ENCODE measurements around the gene HLA-A. TPM values are rescaled to one million over a fixed set of nuclear protein-coding genes. Genes with fewer than 3 reads are reported as not detected.
A peak's percentile ranks its signal among the peaks of the same experiment; 100 is the strongest.

The HLA-A gene
- total and polyA plus RNA-seq, 2 donors (not counting 3 experiments of a cell fraction or from before 2014, with no cell fraction given), result 294 to 822 TPM

DNA sequence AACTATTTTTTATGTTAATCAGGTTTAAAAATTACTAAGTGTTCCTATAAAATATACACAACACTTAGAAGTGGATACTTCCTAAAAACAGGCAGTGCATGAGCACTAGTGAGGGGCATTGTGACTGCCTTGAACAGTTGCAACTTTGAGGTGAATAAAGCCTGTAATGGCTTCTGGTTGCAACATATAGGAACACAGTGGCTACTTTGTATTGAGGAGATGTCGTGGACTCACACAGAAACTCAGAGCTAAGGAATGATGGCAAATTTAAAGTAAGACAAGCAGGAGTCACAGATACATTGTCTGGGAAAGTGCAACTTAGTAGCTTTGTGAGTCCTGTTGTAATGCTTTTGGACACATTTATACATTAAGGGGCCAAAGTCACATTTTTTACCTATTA, 861 bp upstream of the HLA-A start:
- Histone ChIP-seq H3K4me1 (ENCODE audit: control insufficient read depth, extremely low read depth, insufficient read depth, low read length) (no peaks in the 10 kb centered on the region), H3K27ac (ENCODE audit: insufficient read depth, low read depth, low read length) (no peak overlapping the region), H3K36me3 (ENCODE audit: control insufficient read depth in 2 of 2, extremely low read depth in 1 of 2, insufficient read depth in 2 of 2, low read length in 2 of 2) (peaks cover 0 to 9% of the 10 kb centered on the region in 2 experiments), H3K4me3 (replicated peaks in 1 of 3; ENCODE audit: insufficient read depth in 1 of 3, low read depth in 1 of 3, low read length in 3 of 3) (peak overlapping the region in 1 of 3 experiments; percentile 55), H3K9me3 (replicated peaks; ENCODE audit: control insufficient read depth, insufficient read depth, low read length) (no peaks in the 10 kb centered on the region), H3K4me2 (ENCODE audit: insufficient read depth, low read length) (peak overlapping the region; percentile 61), H3K79me2 (ENCODE audit: control insufficient read depth, insufficient read depth, low read length) (peaks cover 9% of the 10 kb centered on the region), H3K9me1 (replicated peaks; ENCODE audit: control insufficient read depth, extremely low read depth, insufficient read depth, low read length) (no peaks in the 10 kb centered on the region), H3K27me3 (ENCODE audit: control insufficient read depth in 2 of 2, insufficient read depth in 2 of 2, low read length in 2 of 2) (peaks cover 0 to 1% of the 10 kb centered on the region in 2 experiments), H4K20me1 (replicated peaks; ENCODE audit: control insufficient read depth, extremely low read depth, insufficient read depth, low read length) (no peaks in the 10 kb centered on the region), H2AFZ (ENCODE audit: low read depth, low read length) (peak overlapping the region; percentile 89), H3K9ac (replicated peaks; ENCODE audit: extremely low read depth, insufficient read depth, low read length) (no peak overlapping the region)
- FAIRE-seq (no peak), DNase-seq (ENCODE audit: low read depth, low spot score) (peak; percentile 5)
- ChIA-PET POLR2A (no interaction called here), CTCF (interaction anchor here (0.9 to 1.2 kb wide), 2 partner anchors 16 to 94 kb away, joined by 3 to 5 read pairs; no protein-coding TSS in a partner anchor)
- BruUV-seq (replicated peaks), result no TSS peak
- dilution Hi-C loops (cut with MboI; ENCODE audit: extremely low pct_ligation_motif_present, low sequenced_read_pairs), result no loop called here
- intact Hi-C loops (cut with micrococcal nuclease), result loop anchor here (1.0 kb wide), 1 partner anchor 54 kb away; no protein-coding TSS in a partner anchor
- no peak for TF ChIP-seq FOS (IDR thresholded peaks at IDR 0.05; ENCODE audit: borderline replicate concordance, insufficient read depth, low read length)
- TF ChIP-seq JUN (IDR thresholded peaks at IDR 0.05; ENCODE audit: borderline replicate concordance, insufficient read depth, insufficient read length, low read depth), result no peak
- no peak for TF ChIP-seq MYC (IDR thresholded peaks at IDR 0.05; ENCODE audit: low read depth, low read length)
- no peak for TF ChIP-seq POLR2A (IDR thresholded peaks at IDR 0.05; ENCODE audit: low read depth, low read length)
- no peak for TF ChIP-seq EZH2 (IDR thresholded peaks at IDR 0.05; ENCODE audit: borderline replicate concordance, low read depth, low read length, severe bottlenecking)
- TF ChIP-seq POLR2AphosphoS5 (IDR thresholded peaks at IDR 0.05; ENCODE audit: insufficient read depth, low read depth, low read length), result no peak
- no peak for TF ChIP-seq GATA2 (IDR thresholded peaks at IDR 0.05; ENCODE audit: insufficient read depth, insufficient read length, low read depth, low read length)
- TF ChIP-seq, protein P1, sequence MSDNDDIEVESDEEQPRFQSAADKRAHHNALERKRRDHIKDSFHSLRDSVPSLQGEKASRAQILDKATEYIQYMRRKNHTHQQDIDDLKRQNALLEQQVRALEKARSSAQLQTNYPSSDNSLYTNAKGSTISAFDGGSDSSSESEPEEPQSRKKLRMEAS (IDR thresholded peaks at IDR 0.05; ENCODE audit: insufficient read depth, insufficient read length), result no peak
